HFF-Myc (cell line): Measurements from ENCODE around the gene WNT8B.

Source experiments
- DNase-seq: peaks from one replicate; pipeline ENCODE4 v3.0.0-alpha.2; 2011; ENCODE audit warnings: low read depth; ENCODE audit errors: extremely low read depth
- H3K4me3 ChIP-seq: replicated peaks from 2 replicates; pipeline ENCODE4 v1.5.1; 2011; ENCODE audit warnings: low read depth, mild to moderate bottlenecking, control low read depth, low read length
- CTCF ChIP-seq: IDR thresholded peaks from 2 replicates; pipeline ENCODE4 v1.5.1; 2012; ENCODE audit warnings: mild to moderate bottlenecking, low read depth, low read length, control low read depth; ENCODE audit errors: missing control alignments

WNT8B gene

DNA sequence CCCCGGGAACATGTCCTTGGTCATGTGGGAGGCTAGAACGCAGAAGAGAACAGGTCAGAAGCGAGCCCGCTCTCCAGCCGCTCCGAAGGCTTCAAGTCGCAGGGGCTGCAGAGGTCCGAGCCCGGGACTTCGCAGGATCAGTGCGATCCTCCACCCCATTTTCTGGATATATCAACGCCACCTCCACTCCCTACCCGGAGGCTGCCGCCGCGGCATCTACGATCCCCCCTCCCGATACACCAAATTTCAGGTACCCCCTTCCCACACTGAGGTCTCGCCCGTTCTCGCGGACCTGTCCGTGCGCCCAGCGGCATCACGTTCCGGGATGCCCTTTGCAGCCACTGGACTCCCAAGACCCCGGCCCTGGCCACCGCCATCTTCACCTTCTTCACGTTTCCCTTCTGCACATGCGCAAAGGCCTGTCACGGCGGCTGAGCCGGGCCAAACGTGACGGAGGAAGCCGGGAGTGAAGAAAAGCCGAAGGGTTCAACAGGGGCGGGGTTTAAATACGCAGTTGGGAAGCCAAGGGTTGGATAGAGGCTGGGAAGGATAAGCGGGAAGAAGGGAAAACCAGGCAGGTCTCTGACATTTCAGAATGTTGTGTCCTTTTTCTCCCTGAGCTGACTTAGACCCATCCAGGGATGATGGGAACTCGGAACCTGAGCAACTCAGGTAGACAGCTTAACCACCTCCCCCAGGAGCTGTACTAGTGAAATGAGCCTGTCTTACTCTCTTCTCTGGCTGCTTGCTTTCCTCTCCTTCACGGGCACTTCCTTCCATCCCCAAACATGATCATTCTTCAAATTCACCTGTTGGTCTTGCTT lies 66.9 kb downstream of the WNT8B start, which contains the start of gene NDUFB8:
Gene NDUFB8 (minus strand): TSS at position 397 of the 824 bp plus-strand sequence. CDS start 20 bp downstream, at position 377.
- TF ChIP-seq CTCF, result no peak
- DNase-seq, result peak; percentile 59
- H3K4me3 ChIP-seq, result peak within 1 kb of the TSS; percentile 91

GRCh38 chr10:100531761-100532160 lies 69.0 kb downstream of the WNT8B start:
- TF ChIP-seq CTCF, result no peak
- no peak for DNase-seq
- H3K4me3 ChIP-seq, result no peak overlapping the region
